Activated CD4-positive, CD25-positive, alpha-beta regulatory T cell treated with anti-CD3 and anti-CD28 coated beads, Interleukin-2, amount 50 U/mL, for 72 hours (primary cell): Measurements from ENCODE around the gene SND1.
"Not testable (repeated sequence)": the region's sequence is repeated elsewhere in the genome, so short reads cannot be mapped to it uniquely, and the experiment has no call there.

Experiments
- DNase-seq: peaks from one replicate; pipeline ENCODE4 v3.0.0; 2021

SND1 gene

DNA sequence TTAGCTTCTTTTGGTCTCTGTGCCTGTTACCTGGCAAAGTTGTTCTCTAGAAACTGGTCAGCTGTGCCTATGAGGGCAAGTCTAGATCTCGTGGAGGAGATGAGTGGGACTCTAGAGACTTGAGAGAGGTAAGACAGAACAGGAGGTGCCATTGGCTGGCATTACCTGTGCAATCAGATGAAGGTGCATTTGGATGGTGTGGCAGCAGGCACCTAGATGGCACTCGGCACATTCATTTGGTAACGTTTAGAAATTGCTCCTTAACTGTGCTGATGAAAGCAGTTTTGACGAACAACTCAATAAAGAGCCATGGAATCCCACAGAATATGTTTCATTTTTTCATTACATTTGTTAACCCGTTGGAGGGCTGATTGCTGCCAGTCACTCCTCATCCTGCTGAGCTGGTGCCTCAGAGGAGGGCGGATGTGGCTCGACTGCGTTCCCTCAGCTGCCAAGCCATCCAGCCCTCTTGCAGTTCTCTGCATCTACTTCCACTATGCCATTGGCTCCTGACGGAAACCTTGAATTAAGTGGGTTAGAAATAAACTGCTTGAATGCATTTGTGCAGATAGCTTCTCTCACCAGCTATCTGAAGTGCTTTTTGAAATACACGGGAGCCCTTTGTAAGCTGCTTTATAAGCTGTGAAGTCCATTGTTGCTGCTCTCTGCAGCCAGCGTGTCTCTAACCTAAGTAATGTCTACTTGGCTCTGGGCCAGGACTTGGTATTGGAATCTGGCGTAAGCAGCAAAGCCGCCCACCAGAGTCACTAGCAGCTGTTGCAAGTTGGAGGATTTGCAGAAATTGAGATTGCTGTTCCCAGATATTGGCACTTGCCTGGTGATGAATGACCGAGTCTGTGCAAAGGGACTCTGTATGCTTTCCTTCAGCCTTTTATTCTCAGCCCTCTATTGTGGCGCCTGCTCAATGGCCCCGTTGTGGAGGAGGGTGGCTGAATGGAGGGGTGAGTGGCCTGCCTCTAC is 291.8 kb downstream of the SND1 start:
- no peak for DNase-seq

DNA sequence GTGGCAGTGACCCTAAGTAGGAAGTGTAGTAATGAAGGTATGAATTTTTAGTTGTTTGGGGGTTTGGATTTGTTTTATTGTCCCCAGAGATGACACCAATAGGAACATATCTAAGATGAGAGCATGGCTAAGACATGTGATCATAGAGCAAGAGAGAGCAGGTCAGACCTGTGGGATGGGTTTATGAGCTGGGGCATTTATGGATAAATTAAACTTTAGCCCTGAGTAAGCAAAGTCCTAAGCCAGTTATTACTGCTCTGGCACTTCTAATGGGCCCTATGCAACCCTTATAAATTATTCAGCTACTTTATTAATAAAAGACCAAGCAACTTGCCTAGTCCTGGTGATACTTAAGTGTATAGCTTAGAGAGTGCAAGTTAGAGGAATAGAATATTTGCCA is 294.1 kb downstream of the SND1 start:
- DNase-seq, result no peak

DNA sequence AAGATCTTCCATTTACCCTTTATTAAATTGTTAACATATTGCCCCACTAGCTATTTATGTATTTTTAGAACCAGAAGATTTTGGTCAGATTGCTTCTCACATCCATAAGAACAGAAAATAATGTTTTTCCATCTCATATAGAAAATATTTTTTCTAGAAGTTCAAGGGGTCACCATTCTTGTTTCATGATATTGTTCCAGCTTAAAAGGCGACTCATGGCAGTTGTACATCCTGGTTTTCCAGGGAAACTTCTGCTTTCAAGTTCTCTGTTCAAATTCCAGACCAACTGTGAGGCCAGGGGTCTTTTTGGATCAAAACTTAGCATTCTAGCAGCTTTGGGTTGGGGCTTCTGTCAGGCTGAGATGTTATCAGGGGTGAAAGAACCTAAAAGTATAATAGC is 294.9 kb downstream of the SND1 start:
- no peak for DNase-seq

DNA sequence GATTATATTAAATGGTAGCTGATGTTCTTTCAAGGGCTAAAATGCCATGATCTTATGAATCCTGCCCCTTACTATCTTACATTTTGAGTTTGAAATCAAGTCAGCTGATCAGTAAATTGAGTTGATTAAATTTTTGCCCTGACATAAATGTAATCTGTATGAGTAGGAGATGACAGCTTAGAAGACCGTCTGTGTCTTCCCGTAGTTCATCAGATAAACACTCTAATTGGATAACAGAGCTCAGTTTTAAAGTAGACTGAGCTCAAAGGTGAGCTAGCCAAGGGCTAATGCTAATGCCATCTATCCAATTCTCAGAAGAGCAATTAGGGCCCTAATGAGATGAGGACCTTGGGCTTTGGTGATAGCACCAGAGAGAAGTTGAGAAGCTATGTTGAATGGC is 296.3 kb downstream of the SND1 start:
- DNase-seq, result no peak

DNA sequence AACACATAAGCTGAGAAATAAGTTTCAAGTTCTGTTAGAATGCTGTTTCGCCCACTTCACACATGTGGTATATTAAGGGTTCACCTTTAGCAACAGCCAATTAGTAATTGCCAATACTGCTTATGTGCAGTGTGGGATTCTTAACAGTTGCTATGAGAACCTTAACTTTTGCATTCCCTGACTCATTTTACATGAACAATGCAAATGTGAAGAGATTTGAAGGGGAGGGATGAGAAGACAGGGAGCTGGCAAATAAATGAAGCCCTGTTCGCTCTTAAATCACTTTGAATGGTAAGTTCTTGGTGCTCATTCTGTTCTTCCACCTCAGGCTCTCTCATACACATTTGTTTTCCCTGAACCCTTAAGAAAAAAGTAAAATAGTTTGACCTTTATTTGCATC is 296.9 kb downstream of the SND1 start:
- no peak for DNase-seq

DNA sequence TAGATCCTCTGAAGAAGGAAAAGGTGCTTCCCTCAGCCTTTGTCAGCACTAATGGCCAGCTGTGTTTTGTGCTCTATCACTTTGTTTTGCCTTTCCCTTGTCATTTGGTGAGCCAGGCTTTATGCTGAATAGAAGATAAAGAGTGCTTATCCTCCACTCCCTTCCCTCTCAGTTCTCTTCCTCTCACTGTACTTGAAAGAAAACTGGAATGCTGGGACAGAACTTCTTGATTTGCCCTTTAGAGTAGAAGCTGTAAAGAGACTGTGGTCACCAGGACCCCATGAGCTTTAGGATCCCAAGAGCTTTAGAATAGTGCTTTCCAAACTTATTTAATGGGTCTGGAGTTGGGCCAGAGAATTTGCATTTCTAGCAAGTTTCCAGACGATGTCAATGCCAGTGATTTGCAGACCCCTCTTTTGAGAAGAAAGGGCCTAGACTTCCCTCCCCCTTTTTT is 297.8 kb downstream of the SND1 start:
- no peak for DNase-seq

DNA sequence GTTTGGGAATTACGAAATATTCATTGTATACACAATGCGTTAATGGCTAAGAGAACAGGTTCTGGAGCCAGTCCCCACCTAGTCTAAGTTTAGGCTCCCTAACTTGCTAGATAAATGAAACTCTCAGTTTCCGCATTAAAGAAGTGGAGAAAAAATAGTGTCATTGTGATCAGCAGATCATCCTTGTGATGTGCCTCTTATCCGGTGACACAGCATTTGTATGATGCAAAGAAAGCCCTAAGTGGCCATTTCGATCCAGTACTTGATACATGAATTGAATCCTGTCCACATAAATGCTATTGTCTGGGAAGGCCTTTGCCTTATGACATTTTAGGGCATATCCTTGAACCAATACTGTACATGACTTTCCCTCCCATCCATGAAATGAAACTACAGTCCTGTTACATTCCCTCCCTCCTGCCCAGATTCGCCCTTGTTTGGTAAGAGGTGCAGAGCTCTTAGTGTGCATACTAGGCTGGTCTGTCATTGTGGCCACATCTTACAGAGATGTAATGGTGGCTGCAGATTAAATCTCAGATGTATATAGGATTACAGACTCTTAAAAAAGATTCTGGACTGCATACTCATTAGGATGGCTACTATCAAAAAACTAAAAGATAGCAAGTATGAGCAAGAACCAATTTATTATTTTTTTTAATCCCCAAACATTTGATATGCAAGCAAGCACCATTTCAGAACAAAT is 298.4 kb downstream of the SND1 start:
- no peak for DNase-seq

DNA sequence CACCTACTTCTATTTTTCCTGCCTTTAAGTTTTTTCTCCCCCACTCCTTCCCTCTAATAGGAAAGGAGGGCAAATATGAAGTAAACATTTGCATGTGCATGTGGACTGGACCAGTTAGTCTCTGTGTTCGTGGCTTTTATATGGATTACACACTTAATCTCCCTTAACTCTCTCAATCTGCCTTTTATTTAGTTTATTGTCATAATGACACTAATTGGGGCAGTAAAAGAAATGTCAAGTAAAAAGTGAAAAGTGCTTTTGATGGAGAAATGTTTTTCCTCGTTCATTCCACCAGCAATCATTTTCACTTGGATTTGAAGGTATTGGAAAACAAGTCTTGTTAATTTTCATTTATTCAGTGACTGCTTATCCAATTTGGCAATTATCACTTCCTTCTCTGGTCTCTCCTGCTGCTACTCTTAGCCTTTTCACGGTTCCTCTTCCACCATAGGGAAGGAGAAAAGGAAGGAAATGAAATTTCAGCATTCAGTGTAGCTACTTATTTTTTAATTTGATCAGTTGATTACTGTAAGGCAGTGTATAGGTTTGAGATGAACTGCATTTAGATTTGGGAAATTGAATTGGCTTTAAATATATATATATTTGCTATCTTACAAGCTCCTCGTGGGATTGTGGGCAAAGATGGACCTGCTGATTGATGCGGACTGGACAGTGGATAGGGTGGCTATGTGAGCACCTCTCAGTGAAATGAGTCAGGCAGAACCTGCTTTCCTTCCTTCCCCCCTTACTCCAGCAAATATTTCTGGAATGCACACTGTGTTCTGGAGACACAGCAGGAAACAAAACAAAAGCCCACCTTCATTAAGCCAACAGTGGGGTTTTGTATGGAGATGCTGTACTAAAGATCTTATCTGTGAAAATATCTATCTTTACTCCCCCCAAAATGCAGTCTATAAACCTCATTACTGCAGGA is 301.7 kb downstream of the SND1 start:
- no peak for DNase-seq

DNA sequence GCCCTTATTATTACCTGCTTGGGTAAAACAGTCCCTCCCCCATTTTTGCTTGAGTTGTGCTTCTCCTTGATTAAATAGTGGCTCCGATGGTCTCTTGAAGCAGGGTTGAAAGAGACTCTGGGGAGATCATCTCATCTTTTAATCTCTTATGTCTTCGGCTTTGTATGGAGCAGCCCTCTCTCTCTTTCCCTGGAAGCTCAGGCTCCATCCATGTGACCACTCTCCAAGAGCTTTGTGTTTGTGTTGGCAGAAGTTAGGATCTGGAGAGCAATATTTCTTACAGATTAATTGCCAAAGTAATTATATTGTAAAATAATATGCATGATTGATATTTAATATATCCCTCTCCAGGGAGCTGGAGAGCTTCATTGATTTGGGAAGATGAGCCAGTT is 302.4 kb downstream of the SND1 start:
- DNase-seq, result no peak

DNA sequence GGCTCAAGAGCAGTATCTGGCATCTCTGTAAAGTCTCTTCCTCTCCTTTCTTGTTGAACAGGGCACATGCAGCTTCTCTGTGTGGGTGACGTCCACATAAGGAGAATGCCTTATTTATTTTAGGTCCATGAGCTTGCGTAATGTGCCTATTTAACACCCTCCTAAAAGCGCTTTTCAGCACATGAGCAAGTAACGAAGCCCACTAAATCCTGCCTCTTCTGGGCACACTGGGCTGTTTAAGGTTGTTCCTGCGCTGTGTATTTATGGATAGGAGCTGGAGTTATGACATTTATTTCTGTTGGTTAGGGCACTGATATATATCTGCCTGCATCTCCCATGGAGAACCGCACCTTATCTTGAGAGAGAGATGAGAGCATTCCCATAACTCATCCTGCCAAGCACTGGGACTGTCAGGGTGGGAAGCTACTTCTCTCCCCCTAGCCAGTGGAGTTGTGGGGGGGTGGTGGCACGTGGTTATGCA is 303.1 kb downstream of the SND1 start:
- no peak for DNase-seq

DNA sequence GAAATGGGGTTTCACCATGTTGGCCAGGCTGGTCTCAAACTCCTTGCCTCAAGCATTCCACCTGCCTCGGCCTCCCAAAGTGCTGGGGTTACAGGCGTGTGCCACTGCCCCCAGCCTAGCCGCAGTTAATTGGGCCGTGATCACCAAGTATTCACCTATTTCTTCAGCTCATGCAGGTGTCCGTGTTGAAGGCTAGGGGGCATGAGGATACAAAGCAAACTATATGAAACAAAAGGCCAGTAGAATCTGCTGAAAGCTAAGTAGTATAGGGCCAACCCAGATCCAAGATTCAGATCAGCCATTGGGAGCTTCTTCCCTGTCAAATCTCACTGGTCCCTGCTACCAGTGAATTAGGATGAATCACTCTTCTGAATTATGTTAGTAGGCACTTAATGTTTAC is 305.9 kb downstream of the SND1 start:
- DNase-seq, result no peak

DNA sequence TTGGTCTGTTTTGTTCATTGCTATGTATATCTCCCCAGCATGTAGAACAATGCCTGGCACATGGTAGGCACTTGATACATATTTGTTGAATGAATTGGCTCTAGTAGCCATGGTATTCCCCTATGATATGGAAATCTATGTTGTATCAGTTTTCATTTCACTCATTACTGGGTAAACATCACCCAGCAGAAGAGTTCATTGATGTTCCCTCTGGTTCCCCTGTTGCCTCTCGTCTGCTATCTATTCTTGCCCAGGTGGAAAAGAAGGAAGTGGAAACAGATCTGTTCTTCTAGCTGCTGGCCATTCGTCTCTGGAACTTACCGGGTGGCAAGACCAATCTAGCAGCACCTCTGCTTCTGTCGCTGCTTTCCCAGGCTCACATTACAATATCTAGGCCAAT is 307.8 kb downstream of the SND1 start:
- no peak for DNase-seq

DNA sequence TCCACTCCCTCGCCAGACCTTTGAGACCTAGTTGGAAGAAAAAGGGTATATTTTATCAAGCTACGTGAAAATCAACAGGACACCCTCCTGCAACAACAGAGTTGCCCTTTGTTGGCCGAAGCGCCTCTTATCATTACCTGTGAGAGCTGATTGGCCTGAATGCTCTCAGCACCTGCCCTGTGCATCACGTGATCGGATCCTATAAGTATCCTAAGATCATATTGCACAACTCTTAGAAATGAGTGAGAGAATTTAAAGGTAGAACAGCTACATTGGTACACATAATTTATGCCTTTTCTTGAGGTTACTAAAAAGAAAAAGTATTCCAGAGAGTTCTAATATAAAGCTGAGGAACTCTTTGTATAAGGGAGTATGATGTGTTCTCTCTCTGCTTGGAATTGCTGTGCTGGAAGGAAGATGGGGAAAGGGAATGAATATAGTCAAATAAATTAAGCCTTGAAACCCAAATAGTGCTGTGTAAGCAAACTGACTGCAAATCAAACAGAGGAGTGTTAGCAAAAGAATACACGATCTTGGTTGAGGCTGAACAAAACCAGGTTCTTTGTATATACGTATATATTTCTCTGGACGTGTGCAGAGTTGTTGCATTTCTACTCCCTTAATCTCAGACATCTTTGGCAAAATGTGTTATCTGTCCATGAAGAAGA is 309.9 kb downstream of the SND1 start:
- no peak for DNase-seq

DNA sequence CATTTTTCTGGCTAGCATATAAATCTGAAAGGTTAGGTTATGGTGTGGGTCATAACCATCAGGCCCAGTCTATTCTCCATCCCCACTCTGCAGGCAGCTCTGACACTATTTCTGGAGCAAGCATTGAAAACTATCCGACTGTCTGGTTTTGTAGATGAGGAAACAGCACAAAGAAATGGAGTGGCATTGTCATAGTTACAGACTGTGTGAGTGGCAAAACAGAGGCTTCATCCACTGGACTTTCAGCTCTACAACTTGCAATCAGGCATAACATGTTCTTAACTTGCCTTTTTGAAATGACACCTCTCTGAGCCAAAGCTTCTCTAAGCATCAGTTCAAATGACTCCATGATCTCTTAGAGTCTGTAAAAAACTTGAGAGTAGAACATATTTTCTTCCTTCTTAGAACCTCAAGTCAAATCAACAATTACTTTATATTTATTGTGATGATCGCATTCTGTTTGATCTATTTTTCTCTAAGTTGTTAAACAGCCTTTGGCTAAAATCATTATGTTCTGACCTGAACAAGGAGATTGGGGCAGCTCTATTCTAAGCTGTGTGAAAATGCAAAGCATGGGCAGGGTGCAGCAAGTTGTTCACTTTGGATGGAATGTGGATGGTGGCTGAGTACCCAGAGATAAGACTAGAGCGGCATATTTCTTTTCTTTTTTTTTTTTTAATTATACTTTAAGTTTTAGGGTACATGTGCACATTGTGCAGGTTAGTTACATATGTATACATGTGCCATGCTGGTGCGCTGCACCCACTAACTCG is 310.8 kb downstream of the SND1 start:
- DNase-seq, result no peak

DNA sequence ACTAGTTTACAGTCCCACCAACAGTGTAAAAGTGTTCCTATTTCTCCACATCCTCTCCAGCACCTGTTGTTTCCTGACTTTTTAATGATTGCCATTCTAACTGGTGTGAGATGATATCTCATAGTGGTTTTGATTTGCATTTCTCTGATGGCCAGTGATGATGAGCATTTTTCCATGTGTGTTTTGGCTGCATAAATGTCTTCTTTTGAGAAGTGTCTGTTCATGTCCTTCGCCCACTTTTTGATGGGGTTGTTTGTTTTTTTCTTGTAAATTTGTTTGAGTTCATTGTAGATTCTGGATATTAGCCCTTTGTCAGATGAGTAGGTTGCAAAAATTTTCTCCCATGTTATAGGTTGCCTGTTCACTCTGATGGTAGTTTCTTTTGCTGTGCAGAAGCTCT is 311.9 kb downstream of the SND1 start:
- not testable (repeated sequence) for DNase-seq

DNA sequence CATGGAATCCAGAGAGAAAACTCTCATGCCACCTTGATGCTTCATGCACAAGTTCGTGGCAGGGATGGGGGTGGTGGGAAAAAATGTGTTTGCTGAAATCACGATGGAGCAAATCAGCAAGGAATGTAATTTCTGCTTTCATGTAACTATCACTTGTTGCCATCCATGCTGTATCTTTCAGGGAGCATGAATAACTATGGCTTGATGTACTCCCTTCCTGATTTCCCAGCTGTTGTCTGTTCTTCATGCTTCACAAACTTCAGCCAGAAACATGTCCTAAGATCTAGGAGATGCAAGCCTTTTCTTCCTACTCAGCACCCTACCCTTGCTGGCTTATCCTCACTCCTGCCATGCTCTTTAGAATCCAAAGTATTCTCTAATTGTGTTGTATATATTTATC is 315.3 kb downstream of the SND1 start:
- DNase-seq, result no peak

DNA sequence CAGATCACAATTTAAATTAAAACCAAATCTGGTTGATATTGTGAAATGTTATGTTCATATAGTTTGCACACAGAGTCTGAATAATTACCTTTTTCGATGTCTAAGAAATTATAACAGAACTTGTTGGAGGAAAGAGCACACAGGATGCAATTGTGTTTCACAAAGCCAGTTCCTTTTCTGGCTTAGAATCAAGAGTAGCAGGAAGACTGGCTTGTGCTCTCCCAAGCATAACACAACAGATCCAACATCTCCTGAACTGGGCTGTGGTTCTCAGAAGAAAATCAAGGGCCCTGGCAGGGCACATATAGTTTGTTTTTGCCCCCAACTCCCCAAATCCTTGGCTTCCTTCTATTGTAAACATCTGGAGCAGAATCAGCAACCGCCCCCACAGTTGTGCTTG is 316.6 kb downstream of the SND1 start:
- no peak for DNase-seq

DNA sequence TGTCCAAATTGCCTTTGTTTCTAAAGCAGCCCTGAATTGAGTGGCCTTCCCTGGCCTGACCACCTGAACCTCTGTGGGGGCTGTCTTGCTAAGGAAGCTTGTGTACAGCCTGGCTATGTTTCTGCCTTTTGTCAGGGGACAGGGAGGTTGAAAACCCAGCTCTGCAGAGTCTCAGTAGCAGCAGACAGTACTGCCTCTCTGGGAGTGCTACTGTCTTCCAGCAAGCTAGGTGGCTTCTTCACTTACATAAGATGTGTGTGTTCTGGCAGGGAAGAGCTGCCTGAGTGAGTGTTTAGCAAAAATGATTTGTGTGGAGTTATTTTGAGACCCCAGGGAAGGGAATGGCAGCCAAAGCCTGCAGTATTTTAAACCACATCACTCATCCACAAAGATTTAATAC is 321.8 kb downstream of the SND1 start:
- no peak for DNase-seq

DNA sequence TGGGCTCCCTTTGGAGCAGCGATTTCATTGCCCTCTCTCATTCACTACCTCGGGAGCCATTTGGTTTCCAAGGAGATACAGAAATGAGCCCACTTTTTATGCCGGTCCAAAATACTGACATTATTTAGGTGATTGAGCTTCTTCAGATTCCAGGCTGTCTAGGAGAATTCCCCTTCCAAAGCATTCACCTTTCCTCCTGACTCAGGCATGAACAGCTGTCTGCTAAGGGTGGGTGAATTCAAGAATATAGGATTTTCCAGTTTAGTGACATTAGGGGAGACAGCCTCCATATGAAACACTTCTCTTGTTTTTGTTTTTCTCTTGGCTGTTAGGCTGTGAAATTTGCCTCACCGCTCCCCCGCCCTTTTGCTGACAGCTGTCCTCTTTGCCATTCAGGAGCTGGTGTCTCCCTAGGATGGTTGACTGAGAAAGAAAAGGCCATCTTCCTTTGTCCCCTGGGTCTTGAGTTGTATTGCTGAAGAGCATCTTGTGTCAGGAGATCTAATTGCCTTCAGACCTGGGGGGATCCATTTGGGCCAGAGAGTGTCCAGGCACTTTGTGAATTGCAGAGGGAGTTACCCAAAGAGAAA is 322.5 kb downstream of the SND1 start:
- no peak for DNase-seq

DNA sequence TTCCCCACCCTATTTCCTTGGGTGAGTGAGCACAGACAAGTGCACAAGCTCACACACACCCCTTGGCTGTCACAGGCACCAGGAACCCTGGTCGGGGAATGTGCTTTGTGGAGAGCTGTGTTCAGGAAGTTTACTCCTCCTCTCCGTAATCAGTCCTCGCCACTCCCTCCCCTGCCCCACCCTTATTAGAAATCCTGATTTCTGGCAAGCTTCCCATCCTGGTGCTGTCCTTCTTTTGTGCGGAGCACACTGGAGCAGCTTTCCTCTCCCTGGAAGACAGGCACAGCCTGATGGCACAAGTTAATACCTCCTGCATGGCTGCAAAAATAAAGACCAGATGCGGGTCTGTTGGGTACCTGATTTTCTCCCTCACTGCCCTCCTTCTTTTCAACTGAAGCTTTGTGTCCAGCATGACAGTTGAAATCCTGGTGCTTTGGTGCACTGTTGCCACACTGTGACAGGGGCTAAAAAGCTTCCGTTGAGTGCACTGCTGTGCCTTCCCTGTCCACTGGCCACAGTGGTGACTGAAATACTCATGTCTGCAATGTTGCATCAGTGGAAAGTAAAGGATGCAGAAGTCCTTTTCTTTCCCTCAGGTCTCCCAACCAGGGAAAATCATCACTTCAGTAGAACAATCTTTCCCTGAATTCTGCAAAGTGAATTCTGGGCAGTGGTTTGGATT is 324.2 kb downstream of the SND1 start:
- DNase-seq, result no peak

DNA sequence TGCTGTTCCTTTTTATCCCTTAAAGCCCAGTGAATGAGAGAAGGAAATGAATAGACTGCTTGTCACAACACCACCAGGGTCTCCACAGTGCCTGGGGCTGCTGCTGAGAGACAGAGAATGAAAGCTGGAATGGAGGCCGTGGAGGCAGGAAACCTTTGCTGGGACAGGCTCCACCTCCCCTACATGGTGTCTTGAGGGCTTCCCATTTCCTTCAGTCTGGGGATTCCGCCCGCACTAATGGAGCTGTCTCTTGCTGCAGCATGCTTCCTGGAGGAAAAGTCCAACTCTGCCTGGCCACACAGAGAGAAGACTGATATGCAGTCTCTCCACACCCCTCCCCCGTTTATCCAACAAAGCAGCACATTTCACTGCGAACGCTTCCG is 324.7 kb downstream of the SND1 start:
- DNase-seq, result no peak
